Measurements from ENCODE around the gene TSHZ2. TPM values are rescaled to one million over a fixed set of nuclear protein-coding genes. Genes with fewer than 3 reads are reported as not detected.
A peak's percentile ranks its signal among the peaks of the same experiment; 100 is the strongest.

Gene TSHZ2
- total and polyA plus RNA-seq, 12 donors: 1.5 to 6.2 (median 4.5) TPM

DNA sequence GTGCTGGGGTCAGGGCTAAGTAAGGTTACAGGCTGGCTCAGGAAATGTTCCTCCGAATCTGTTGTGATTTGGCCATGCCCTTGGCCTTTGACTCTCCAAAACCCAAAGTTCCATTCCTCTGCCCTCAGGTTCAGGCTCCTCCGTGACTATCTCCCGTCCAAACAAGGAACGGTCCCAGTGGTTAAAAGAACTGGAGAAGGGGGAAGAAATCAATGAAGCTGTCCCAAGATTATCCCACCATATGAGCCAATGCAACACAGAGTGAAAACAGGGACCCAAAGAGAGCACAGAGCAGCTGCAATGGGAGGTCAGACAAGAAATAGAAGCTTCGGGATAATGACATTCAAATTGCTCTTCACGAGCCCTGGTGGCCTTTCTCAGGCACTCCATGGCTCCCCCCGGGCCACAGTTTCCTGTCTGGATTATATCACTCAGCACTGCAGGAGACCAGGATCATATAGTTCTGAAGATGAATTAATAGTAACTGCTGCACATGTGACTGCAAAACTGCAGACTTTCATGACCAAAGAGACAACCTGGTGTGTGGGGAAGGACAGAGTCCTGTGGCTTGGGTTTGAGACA is 410.2 kb downstream of the TSHZ2 start:
- intact Hi-C loops (cut with DNase I): no loop called here
- TF ChIP-seq, protein P1, sequence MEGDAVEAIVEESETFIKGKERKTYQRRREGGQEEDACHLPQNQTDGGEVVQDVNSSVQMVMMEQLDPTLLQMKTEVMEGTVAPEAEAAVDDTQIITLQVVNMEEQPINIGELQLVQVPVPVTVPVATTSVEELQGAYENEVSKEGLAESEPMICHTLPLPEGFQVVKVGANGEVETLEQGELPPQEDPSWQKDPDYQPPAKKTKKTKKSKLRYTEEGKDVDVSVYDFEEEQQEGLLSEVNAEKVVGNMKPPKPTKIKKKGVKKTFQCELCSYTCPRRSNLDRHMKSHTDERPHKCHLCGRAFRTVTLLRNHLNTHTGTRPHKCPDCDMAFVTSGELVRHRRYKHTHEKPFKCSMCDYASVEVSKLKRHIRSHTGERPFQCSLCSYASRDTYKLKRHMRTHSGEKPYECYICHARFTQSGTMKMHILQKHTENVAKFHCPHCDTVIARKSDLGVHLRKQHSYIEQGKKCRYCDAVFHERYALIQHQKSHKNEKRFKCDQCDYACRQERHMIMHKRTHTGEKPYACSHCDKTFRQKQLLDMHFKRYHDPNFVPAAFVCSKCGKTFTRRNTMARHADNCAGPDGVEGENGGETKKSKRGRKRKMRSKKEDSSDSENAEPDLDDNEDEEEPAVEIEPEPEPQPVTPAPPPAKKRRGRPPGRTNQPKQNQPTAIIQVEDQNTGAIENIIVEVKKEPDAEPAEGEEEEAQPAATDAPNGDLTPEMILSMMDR (IDR thresholded peaks at IDR 0.05): peak in 1 of 9 donors; percentile 5
- DNase-seq: peak in 1 of 2 donors; percentile 18

DNA sequence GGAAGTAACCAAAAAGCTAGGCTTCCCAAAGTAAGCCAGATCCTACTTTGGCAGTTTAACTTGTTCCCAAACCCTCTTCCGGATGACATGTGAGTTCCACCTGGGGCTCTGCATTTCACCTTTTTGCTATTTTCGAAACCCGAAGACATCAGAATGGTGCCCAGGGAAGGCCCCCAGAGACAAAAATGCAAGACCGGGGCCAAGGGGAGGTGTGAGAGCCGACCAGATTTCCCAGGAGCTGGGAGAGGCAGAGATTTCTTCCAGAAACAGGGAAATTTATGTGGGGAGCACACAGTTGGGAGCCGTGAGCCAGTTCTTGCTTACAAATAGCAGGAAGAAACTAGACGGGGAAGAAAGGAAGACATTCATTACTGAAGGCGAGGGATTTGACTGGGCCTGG is 411.8 kb downstream of the TSHZ2 start:
- H3K27ac ChIP-seq: peak overlapping the region in 3 of 10 donors; percentile 18 to 68 (median 37)
- ATAC-seq (no peak), DNase-seq (no peak)
- peaks cover 0 to 44% (median 7%) of the 10 kb centered on the region in 9 donors for H3K4me1 ChIP-seq
- 63 to 73% methylated on average over 8 of the region's 8 CpGs for WGBS, 2 donors
- no peaks in the 10 kb centered on the region for H3K9me3 ChIP-seq
- H3K36me3 ChIP-seq: no peaks in the 10 kb centered on the region
- no peak overlapping the region for H3K4me3 ChIP-seq
- TF ChIP-seq, protein P1 (IDR thresholded peaks at IDR 0.05): no peak
- no peaks in the 10 kb centered on the region for H3K27me3 ChIP-seq
- intact Hi-C loops (cut with DNase I): no loop called here

More for the DNA sequence above, 410.2 kb downstream of the TSHZ2 start:
- peak in 6 of 8 donors; percentile 42 to 74 (median 59) for ATAC-seq
- H3K36me3 ChIP-seq: no peaks in the 10 kb centered on the region
- H3K27ac ChIP-seq: peak overlapping the region in 4 of 10 donors; percentile 35 to 68 (median 38)
- H3K4me1 ChIP-seq: peaks cover 0 to 46% (median 7%) of the 10 kb centered on the region in 9 donors
- WGBS, 2 donors: 51 to 55% methylated on average over 7 of the region's 7 CpGs
- no peak overlapping the region for H3K4me3 ChIP-seq
- H3K27me3 ChIP-seq: no peaks in the 10 kb centered on the region
- no peaks in the 10 kb centered on the region for H3K9me3 ChIP-seq

DNA sequence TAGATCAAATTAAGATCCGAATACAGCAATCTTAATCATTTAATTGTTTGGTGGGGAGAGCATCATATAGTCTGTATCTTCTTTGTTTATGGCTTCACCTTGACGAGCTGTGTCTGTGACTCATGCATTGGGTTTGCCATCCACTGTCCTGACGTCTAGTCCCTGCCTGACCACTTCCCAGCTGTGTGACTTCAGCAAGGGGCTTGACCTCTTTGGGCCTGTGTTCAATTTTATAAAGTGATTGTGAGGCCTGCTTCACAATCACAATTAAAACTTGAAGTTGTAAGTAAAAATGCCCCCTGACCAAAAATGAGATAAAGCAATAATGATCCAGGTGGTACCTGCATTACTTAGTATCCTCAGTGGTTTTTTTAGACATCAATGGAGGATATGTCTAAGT is 412.2 kb downstream of the TSHZ2 start:
- intact Hi-C loops (cut with DNase I): no loop called here
- TF ChIP-seq, protein P1 (IDR thresholded peaks at IDR 0.05): no peak
- H3K36me3 ChIP-seq: no peaks in the 10 kb centered on the region
- DNase-seq (no peak), ATAC-seq (no peak)
- no peaks in the 10 kb centered on the region for H3K27me3 ChIP-seq
- peaks cover 0 to 39% (median 7%) of the 10 kb centered on the region in 9 donors for H3K4me1 ChIP-seq
- H3K9me3 ChIP-seq: no peaks in the 10 kb centered on the region
- peak overlapping the region in 3 of 10 donors; percentile 18 to 68 (median 37) for H3K27ac ChIP-seq
- 83 to 86% methylated on average over 3 of the region's 3 CpGs for WGBS, 2 donors
- no peak overlapping the region for H3K4me3 ChIP-seq

DNA sequence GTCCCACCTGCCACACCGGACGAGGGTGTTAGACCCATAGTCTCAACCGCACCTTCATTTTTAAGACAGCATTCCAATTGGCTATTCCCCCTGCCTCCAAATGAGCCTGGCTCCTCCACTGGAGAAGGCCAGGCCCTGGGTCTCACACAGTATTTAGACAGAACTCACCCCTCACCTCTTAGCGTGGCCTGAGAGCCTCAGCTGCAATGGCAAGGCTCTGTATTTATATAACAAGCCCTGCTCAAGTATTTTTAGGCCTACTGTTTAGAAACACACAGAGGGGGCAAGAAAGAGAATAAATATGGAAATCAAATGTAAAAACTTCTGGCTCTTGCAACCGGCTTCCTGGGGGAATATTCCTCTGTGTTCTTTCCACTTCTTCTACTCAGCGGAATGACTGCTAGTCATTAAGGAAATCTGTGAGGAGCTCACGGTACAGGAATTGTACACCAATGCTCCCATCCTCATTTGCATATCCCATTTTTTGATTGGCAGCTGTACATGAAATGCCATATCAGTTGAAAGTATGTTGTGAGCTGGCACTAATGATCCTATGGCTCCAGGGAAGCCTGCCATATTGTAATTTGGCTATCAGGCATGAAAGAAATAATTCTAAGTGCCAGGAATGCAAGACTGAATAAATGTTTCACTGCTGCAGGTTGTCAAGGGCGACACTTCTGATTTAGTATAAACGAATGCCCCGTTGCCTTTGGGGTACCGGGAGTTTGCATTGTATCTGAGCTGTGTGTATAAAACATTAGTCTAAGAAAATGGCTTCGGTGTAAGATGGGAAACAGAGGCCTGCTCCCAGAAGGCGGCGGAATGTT is 414.0 kb downstream of the TSHZ2 start:
- whole genome bisulfite sequencing, 2 donors: 81 to 88% methylated on average over 14 of the region's 14 CpGs
- ATAC-seq: peak in 2 of 8 donors; percentile 29 to 43
- TF ChIP-seq, protein P1 (IDR thresholded peaks at IDR 0.05): no peak
- no peak for DNase-seq
- peaks cover 0 to 32% (median 4%) of the 10 kb centered on the region in 9 donors for H3K4me1 ChIP-seq
- intact Hi-C loops (cut with DNase I): no loop called here
- no peak overlapping the region for H3K4me3 ChIP-seq
- peak overlapping the region in 2 of 10 donors; percentile 41 to 49 for H3K27ac ChIP-seq
- H3K27me3 ChIP-seq: no peaks in the 10 kb centered on the region
- no peaks in the 10 kb centered on the region for H3K9me3 ChIP-seq
- H3K36me3 ChIP-seq: no peaks in the 10 kb centered on the region

All from heart right ventricle (tissue), 16 donors.